ENCODE measurements around the gene KLK13. TPM values are rescaled to one million over a fixed set of nuclear protein-coding genes. Genes with fewer than 3 reads are reported as not detected.

Gene KLK13
- total RNA-seq, 2 experiments from 2014 or later = not detected

DNA sequence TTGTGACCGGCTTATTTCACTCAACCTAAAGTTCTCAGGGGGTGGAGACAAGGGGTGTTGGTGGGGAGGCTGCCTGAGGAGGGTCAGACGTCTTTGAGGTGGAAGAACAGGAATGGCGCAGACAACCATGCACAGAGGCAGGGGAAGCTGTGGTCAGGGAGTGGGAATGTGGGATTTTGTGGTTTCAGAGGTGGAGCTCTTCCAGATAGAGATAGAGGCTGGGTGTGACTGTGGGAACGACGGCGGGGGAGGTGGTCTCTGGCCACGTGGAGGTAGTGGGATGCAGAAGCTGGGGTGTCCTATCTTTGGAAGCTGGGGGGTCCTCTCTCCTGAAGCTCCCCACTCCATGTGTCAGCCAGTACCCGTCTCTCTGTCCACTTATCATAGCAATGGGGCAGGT, 25.6 kb upstream of the KLK13 start:
- CTCF ChIA-PET = no interaction called here
- intact Hi-C loops (cut with micrococcal nuclease) = loop anchor here (5.0 kb wide), 1 partner anchor 73 kb away; the partner anchor contains the start of gene KLK10
- Mint-ChIP-seq H3K4me1 (ENCODE audit: low read depth) (no peaks in the 10 kb centered on the region), H3K27ac (no peak overlapping the region), H3K4me3 (no peak overlapping the region), H3K9me3 (no peaks in the 10 kb centered on the region), H3K36me3 (peaks cover 1% of the 10 kb centered on the region), H3K27me3 (no peaks in the 10 kb centered on the region)
- POLR2A ChIA-PET = no interaction called here
- DNase-seq = no peak

DNA sequence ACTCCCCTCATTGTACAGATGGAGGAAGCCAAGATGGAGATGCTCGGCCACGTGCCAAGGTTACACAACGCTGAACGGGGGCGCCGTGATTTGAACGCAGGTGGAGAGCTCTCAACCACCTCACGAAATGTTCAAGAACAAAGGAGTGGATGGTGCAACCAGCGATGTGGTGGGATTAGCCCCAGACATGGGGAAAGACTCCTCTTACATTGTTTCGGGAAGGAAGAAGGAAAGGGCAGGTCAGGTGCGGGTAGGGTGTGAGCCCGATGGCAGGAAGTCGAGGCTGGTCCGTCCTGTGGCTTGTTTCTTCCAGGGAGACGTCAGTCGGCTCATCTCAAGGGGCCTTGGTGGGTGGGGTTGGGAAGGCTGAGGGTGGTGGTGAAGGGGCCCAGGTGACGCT, 24.9 kb upstream of the KLK13 start:
- Mint-ChIP-seq H3K9me3 (no peaks in the 10 kb centered on the region), H3K27ac (no peak overlapping the region), H3K36me3 (peaks cover 1% of the 10 kb centered on the region), H3K4me1 (ENCODE audit: low read depth) (no peaks in the 10 kb centered on the region), H3K27me3 (no peaks in the 10 kb centered on the region), H3K4me3 (no peak overlapping the region)
- intact Hi-C loops (cut with micrococcal nuclease) = loop anchor here (5.0 kb wide), 1 partner anchor 72 kb away; the partner anchor contains the start of gene KLK10
- no peak for DNase-seq
- CTCF ChIA-PET = no interaction called here
- POLR2A ChIA-PET = no interaction called here

DNA sequence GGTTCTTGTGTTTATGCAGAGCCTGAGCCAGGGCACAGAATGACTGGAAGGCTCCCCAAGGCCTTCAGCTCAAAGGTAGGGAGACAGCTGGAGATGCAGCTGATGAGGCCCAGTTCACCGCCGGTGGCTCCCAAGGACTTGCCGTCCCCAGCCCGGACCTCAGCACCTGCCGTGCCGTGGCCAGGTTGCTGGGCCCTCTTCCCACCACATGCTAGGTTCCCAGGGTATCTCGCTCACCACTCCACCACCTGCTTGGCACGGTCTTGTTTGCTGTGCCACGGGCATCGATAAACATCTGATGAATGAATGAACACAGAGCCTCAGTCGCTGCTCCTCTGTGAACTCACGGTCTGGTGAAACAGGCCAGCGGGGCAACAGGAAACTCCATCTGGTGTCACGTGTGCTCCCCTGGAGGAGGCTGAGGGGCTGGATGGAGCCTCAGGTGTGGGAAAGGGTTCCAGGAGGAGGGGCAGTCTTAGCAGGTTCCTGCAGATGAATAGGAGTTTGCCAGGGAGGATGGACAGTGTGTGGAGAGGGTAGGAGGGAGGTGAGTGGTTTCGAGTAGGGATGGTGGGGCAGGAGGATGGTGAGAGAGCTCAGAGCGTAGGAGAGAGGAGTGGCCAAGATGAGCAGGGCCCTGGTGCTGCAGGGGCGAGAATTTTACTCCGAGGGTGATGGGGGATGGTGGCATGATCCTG, 21.4 kb upstream of the KLK13 start:
- no peak overlapping the region for H3K4me3 Mint-ChIP-seq

DNA sequence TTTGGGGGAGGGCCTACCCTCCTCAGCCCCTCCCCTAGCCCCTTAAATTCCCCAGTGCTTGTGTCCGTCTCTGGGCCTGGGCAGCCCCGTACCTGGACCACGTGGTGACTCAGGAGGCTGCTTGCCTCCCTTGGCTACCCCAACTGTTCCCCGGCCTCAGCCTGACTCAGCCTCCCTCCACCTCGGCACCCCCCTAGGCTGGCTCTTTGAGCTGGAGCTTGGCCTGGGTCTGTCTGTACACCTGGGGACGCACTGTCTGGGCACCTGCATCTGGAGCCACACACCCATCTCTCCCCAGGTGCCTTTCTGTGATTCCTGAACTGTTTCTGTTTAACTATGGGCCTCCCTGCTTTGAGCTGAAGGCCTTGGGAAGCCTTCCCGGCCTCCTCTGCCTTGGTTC, 19.6 kb upstream of the KLK13 start:
- Mint-ChIP-seq H3K27me3 (peaks cover 6% of the 10 kb centered on the region), H3K27ac (no peak overlapping the region), H3K4me3 (no peak overlapping the region), H3K9me3 (no peaks in the 10 kb centered on the region), H3K4me1 (ENCODE audit: low read depth) (no peaks in the 10 kb centered on the region), H3K36me3 (peaks cover 1% of the 10 kb centered on the region)
- CTCF ChIA-PET = interaction anchor here (0.5 kb wide), 1 partner anchor 146 kb away, joined by 3 read pairs; no protein-coding TSS in a partner anchor
- DNase-seq = no peak
- intact Hi-C loops (cut with micrococcal nuclease) = no loop called here
- POLR2A ChIA-PET = no interaction called here

More for the DNA sequence above, 21.4 kb upstream of the KLK13 start:
- H3K27ac Mint-ChIP-seq = no peak overlapping the region
- H3K27me3 Mint-ChIP-seq = peaks cover 6% of the 10 kb centered on the region
- CTCF ChIA-PET = interaction anchor here (1.4 to 1.6 kb wide), 2 partner anchors 9 to 10 kb away, joined by 4 to 6 read pairs; no protein-coding TSS in a partner anchor
- POLR2A ChIA-PET = no interaction called here
- DNase-seq = no peak
- no peaks in the 10 kb centered on the region for H3K9me3 Mint-ChIP-seq
- peaks cover 1% of the 10 kb centered on the region for H3K36me3 Mint-ChIP-seq
- no peaks in the 10 kb centered on the region for H3K4me1 Mint-ChIP-seq (ENCODE audit: low read depth)
- intact Hi-C loops (cut with micrococcal nuclease) = no loop called here

DNA sequence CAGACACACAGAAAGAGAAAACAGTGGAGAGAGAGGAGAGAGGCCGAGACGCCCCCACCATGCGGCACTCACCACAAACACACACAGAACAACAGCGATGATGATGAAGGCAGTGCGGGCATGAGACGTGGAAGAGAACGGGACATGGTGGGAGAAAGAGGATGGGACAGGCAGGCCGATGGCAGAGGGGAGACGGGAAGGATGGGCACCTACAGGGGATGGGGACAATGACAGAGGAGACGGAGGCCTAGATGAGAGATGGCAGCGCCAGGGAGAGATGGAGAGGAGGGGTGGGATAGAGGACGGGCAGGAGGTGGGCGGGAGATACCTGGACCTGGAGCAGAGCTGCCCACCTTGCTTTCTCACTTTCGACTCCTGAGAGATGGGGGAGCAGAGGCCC, 18.9 kb upstream of the KLK13 start:
- intact Hi-C loops (cut with micrococcal nuclease) = no loop called here
- no peak for DNase-seq
- CTCF ChIA-PET = no interaction called here
- H3K4me3 Mint-ChIP-seq = no peak overlapping the region
- no peaks in the 10 kb centered on the region for H3K4me1 Mint-ChIP-seq (ENCODE audit: low read depth)
- no peak overlapping the region for H3K27ac Mint-ChIP-seq
- peaks cover 6% of the 10 kb centered on the region for H3K27me3 Mint-ChIP-seq
- peaks cover 1% of the 10 kb centered on the region for H3K36me3 Mint-ChIP-seq
- POLR2A ChIA-PET = no interaction called here
- H3K9me3 Mint-ChIP-seq = no peaks in the 10 kb centered on the region

DNA sequence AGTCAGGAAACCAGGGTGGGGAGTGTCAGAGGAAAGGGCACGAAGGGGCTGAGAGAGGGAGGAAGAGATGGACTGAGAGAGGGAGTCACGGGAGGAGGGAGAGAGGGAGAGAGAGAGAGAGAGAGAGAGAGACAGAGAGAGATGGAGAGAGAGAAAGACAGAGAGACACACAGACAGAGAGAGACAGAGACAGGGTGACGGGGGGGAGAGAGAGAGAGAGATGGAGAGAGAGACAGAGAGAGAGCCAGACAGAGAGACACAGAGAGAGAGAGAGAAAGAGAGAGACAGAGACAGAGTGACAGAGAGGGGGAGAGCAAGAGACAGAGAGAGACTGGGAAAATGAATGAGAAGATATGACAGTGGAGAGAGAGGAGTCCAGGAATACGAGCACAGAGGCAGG, 18.3 kb upstream of the KLK13 start:
- POLR2A ChIA-PET = no interaction called here
- Mint-ChIP-seq H3K27ac (no peak overlapping the region), H3K4me1 (ENCODE audit: low read depth) (no peaks in the 10 kb centered on the region)

DNA sequence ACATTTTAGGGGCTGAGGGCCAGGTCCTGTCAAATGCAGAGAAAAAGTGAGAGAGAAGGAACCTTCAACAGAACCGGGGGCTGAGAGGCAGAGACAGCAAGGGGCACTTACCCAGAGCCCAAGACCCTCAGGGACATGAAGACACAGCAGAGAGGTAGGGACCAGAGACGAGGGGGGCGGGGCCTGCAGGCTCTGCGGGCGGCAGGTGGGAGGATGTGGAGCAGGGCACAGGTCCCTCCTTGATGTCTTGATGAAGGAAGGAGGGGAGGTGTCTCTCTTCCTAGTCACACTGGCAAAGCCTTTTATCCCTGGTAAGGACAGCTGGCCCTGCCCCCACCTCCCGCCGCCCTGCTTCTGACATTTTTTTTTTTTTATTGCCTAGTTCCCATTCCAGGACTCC, 17.7 kb upstream of the KLK13 start, which contains the start of gene KLK14:
Gene KLK14, minus strand, starts transcription at position 277 of the 400 bp plus-strand sequence. Its CDS starts 273 bp downstream, at position 4.
- intact Hi-C loops (cut with micrococcal nuclease) = no loop called here
- DNase-seq = no peak
- H3K4me3 Mint-ChIP-seq = no peak within 1 kb of the TSS
- no peak within 1 kb of the TSS for H3K27ac Mint-ChIP-seq
- H3K27me3 Mint-ChIP-seq = peaks cover 6% of the 10 kb centered on the region
- no peaks in the 10 kb centered on the region for H3K4me1 Mint-ChIP-seq (ENCODE audit: low read depth)
- ChIA-PET CTCF (no interaction called here), POLR2A (no interaction called here)
- no peaks in the 10 kb centered on the region for H3K9me3 Mint-ChIP-seq
- peaks cover 1% of the 10 kb centered on the region for H3K36me3 Mint-ChIP-seq

More for the DNA sequence above, 18.3 kb upstream of the KLK13 start:
- H3K4me3 Mint-ChIP-seq = no peak overlapping the region
- intact Hi-C loops (cut with micrococcal nuclease) = no loop called here
- peaks cover 1% of the 10 kb centered on the region for H3K36me3 Mint-ChIP-seq
- DNase-seq = no peak
- CTCF ChIA-PET = no interaction called here
- peaks cover 6% of the 10 kb centered on the region for H3K27me3 Mint-ChIP-seq
- no peaks in the 10 kb centered on the region for H3K9me3 Mint-ChIP-seq

DNA sequence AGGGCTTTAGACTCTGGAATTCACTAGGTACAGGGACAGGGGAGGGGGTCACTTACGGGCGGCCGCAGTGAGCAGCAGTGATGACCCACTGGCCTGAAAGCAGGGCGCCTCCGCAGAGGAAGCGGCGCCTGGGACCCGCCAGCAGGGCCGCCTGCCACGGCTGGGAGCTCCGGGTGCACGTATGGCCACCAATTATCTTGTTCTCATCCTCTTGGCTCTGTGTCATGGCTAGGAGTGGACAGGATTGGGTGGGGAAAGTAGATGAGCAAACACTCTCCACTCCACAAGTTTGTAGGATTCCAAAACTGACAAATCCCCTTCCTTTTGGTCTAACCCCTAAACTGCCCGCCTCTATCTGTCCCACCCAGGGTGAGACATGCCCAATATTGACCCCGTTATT, 16.6 kb upstream of the KLK13 start:
- H3K36me3 Mint-ChIP-seq = peaks cover under 1% of the 10 kb centered on the region
- no peak for DNase-seq
- H3K9me3 Mint-ChIP-seq = no peaks in the 10 kb centered on the region
- no peaks in the 10 kb centered on the region for H3K4me1 Mint-ChIP-seq (ENCODE audit: low read depth)
- intact Hi-C loops (cut with micrococcal nuclease) = no loop called here
- POLR2A ChIA-PET = no interaction called here
- CTCF ChIA-PET = interaction anchor here (1.3 kb wide), 1 partner anchor 178 kb away, joined by 3 read pairs; no protein-coding TSS in a partner anchor
- no peak overlapping the region for H3K4me3 Mint-ChIP-seq
- H3K27me3 Mint-ChIP-seq = peaks cover 6% of the 10 kb centered on the region
- no peak overlapping the region for H3K27ac Mint-ChIP-seq

DNA sequence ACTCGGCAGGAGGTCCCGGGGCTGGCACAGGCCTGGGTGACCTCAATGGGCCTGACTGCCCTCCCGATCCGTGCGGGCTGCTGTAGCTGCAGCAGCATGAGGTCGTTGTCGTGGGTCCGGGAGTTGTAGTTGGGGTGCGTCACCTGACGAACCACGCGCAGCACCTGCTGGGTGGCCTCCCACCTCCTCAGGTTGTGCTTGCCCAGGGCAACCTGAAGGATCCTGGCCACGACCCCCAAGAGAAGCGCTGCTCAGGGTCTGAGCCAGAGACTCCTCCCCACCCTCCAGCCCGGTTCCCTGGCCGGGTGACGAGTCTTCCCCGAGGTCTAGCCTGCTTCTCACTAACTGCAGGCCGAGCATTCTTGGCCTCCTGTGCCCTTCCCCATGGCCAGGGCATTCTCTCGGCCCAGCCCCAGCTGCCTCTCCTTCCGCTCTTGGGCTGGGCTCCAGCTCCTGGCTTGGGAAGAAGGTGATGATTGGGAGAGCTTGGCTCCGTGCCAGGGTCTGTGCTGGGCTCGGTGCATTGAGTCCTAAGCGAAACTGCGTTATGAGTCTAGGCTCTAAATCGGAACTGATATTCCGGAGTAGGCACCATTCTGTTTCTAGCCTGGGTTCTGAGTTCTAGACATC, 14.7 kb upstream of the KLK13 start:
- Mint-ChIP-seq H3K9me3 (no peaks in the 10 kb centered on the region), H3K36me3 (no peaks in the 10 kb centered on the region), H3K27ac (no peak overlapping the region), H3K27me3 (peaks cover 6% of the 10 kb centered on the region), H3K4me3 (no peak overlapping the region), H3K4me1 (ENCODE audit: low read depth) (no peaks in the 10 kb centered on the region)
- DNase-seq = no peak
- intact Hi-C loops (cut with micrococcal nuclease) = no loop called here
- POLR2A ChIA-PET = no interaction called here
- CTCF ChIA-PET = no interaction called here

DNA sequence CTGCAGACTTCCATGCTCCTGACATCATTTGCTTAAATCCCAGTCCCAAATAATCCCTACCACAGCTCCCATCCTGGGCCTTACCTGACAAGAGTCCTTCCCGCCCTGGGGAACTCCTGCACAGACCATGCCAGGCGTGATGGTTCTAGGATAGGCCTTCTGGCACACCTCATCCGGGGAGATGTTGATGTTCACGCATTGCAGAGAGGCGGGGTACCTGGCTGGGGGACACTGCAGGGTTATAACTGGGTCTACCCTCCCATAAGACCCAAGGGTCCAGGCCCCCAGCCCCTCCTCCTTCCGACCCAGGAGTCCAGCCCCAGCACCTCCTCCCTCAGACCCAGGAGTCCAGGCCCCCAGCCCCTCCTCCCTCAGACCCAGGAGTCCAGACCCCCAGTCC, 13.8 kb upstream of the KLK13 start:
- Mint-ChIP-seq H3K27ac (no peak overlapping the region), H3K4me1 (ENCODE audit: low read depth) (no peaks in the 10 kb centered on the region), H3K36me3 (no peaks in the 10 kb centered on the region), H3K4me3 (no peak overlapping the region), H3K9me3 (peaks cover 6% of the 10 kb centered on the region), H3K27me3 (peaks cover 6% of the 10 kb centered on the region)
- intact Hi-C loops (cut with micrococcal nuclease) = no loop called here
- no peak for DNase-seq
- CTCF ChIA-PET = no interaction called here
- POLR2A ChIA-PET = no interaction called here

DNA sequence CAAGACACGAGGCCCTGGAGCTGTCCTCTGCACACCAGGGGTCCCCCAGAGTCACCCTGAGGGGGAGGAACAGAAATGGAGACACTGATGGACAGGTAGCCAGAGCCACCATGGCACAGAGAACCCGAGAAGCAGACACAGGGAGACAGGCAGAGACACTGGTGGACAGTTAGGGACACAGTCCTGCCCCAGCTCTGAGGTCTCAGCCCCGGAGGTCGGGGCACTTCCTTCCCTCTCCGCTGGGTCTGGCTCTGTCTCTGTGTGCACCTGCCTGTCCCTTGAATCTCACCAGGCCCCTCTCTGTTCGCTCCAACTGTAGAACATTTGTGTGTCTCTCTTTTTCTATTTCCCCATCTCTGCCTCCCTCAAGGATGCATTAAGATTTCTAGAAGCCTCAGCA, 13.2 kb upstream of the KLK13 start:
- Mint-ChIP-seq H3K36me3 (no peaks in the 10 kb centered on the region), H3K9me3 (peaks cover 11% of the 10 kb centered on the region), H3K4me3 (no peak overlapping the region), H3K27ac (no peak overlapping the region), H3K4me1 (ENCODE audit: low read depth) (no peaks in the 10 kb centered on the region), H3K27me3 (peaks cover 3% of the 10 kb centered on the region)
- DNase-seq = no peak
- ChIA-PET CTCF (no interaction called here), POLR2A (no interaction called here)
- intact Hi-C loops (cut with micrococcal nuclease) = no loop called here

DNA sequence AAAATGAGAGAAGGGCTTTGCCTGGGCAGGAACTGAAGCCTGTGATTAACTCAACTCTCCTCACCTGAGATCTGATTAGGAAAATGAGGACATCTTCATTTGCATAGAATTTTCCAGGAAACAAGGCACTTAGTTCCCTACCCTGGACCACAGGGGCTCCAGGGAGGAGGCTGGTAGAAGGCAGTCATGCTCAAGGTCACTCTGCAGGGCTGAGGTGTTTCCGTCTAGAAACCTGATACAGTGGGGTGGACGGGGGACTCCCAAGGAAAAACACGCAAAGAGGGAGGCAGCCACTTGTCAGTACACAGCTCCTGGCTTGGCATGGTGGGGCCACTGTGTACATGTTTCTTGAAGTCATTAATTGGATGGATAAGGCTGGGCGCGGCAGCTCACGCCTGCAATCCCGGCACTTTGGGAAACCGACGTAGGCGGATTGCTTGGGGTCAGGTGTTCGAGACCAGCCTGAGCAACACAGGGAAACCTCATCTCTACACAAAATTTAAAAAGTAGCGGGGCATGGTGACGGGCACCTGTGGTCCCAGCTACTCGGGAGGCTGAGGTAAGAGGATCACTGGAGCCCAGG, 11.8 kb upstream of the KLK13 start:
- Mint-ChIP-seq H3K9me3 (peaks cover 14% of the 10 kb centered on the region), H3K36me3 (no peaks in the 10 kb centered on the region), H3K4me3 (no peak overlapping the region), H3K27me3 (peaks cover 5% of the 10 kb centered on the region), H3K4me1 (ENCODE audit: low read depth) (no peaks in the 10 kb centered on the region), H3K27ac (no peak overlapping the region)
- ChIA-PET POLR2A (no interaction called here), CTCF (no interaction called here)
- intact Hi-C loops (cut with micrococcal nuclease) = no loop called here
- no peak for DNase-seq
